ENCODE data around the gene RARG. TPM values are rescaled to one million over a fixed set of nuclear protein-coding genes. Genes with fewer than 3 reads are reported as not detected.
A peak's percentile ranks its signal among the peaks of the same experiment; 100 is the strongest.

RARG gene
- total and polyA plus RNA-seq, 2 of the 4 experiments (the other 2 are of a cell fraction) = 7.9 to 30.9 TPM

- Histone ChIP-seq H3K4me1 (ENCODE audit: control insufficient read depth, insufficient read depth, low read length) (no peaks in the 10 kb centered on the region), H3K79me1 (ENCODE audit: low read depth in 1 of 2, low read length in 2 of 2) (no peaks in the 10 kb centered on the region), H2AK9ac (replicated peaks; ENCODE audit: low read depth, low read length, poor library complexity) (no peak overlapping the region), H4K8ac (ENCODE audit: low read depth in 2 of 2, low read length in 2 of 2) (no peak overlapping the region), H3K4ac (ENCODE audit: low read depth, low read length) (0 out of 2 replicates have a peak overlapping the region, but pooled peaks have one; percentile 29), H2AFZ (replicated peaks; ENCODE audit: low read length, poor library complexity) (no peak overlapping the region), H3K23ac (ENCODE audit: low read depth, low read length) (no peak overlapping the region), H2AK5ac (ENCODE audit: low read depth, low read length) (peak overlapping the region; percentile 8; the same call in 1 of the 2 replicates), H3K18ac (ENCODE audit: low read depth, low read length) (no peak overlapping the region), H3K9me3 (ENCODE audit: control insufficient read depth, insufficient read depth, low read length) (no peaks in the 10 kb centered on the region), H2BK5ac (ENCODE audit: low read depth, low read length, poor library complexity, severe bottlenecking) (no peak overlapping the region), H3K4me3 (ENCODE audit: insufficient read depth, low read depth, low read length) (no peak overlapping the region), H2BK15ac (ENCODE audit: low read depth, low read length) (no peak overlapping the region), H4K91ac (ENCODE audit: insufficient read depth, low read depth, low read length) (no peak overlapping the region), H4K5ac (ENCODE audit: low read depth, low read length) (no peak overlapping the region), H4K20me1 (ENCODE audit: insufficient read depth, low read length) (no peaks in the 10 kb centered on the region), H3K9me1 (ENCODE audit: insufficient read depth, low read length) (0 out of 2 replicates have a peak, but pooled peaks cover 4% of the 10 kb centered on the region), H3K9ac (ENCODE audit: low read depth, low read length) (no peak overlapping the region), H3K27me3 (ENCODE audit: control insufficient read depth, insufficient read depth, low read length) (peaks cover 2% of the 10 kb centered on the region; the same call in 1 of the 2 replicates), H2BK20ac (ENCODE audit: low read depth, low read length) (no peak overlapping the region), H3K4me2 (ENCODE audit: low read depth, low read length) (no peak overlapping the region), H3K14ac (replicated peaks; ENCODE audit: low read depth, low read length) (no peak overlapping the region), H3K56ac (ENCODE audit: extremely low read depth, insufficient read depth, low read length) (no peak overlapping the region), H3K36me3 (ENCODE audit: control insufficient read depth, insufficient read depth, low read length) (no peaks in the 10 kb centered on the region), H3K27ac (ENCODE audit: insufficient read depth, low read length) (no peak overlapping the region), H2BK120ac (ENCODE audit: low read depth, low read length) (no peak overlapping the region)
- intact Hi-C loops (cut with micrococcal nuclease) (no loop called here), dilution Hi-C loops (cut with HindIII; ENCODE audit: low sequenced_read_pairs, unreplicated experiment) (no loop called here), in situ Hi-C loops (cut with MboI; ENCODE audit: low sequenced_read_pairs) (no loop called here)
- 84% methylated on average over 3 of the region's 5 CpGs; no CpG with 5 or more reads in 1 of the 2 experiments for WGBS, 2 experiments (ENCODE audit: extremely low coverage in 2 of 2, insufficient read length in 1 of 2)
- TF ChIP-seq MAFK (IDR thresholded peaks at IDR 0.05; ENCODE audit: low read depth, low read length) (no peak), RCOR1 (IDR thresholded peaks at IDR 0.05; ENCODE audit: insufficient replicate concordance, low read length) (no peak), BHLHE40 (IDR thresholded peaks at IDR 0.05; ENCODE audit: low read depth, low read length) (no peak), MAZ (IDR thresholded peaks at IDR 0.05; ENCODE audit: borderline replicate concordance, low read depth, low read length) (no peak), FOS (IDR thresholded peaks at IDR 0.05; ENCODE audit: low read depth, low read length) (no peak), NFE2L2 (IDR thresholded peaks at IDR 0.05; ENCODE audit: low read depth, low read length) (no peak), CEBPB (IDR thresholded peaks at IDR 0.05; ENCODE audit: low read depth, low read length) (no peak), SMC3 (IDR thresholded peaks at IDR 0.05; ENCODE audit: low read depth, low read length) (no peak), RAD21 (IDR thresholded peaks at IDR 0.05; ENCODE audit: low read length) (no peak)
- BruUV-seq (replicated peaks) = no TSS peak
- ChIA-PET POLR2A (ENCODE audit: unreplicated experiment) (no interaction called here), CTCF (interaction anchor here (1.4 to 2.0 kb wide), 4 partner anchors 9 to 149 kb away, joined by 4 to 16 read pairs (median 8); no protein-coding TSS in a partner anchor)
- DNase-seq (no peak), ATAC-seq (ENCODE audit: low read depth) (no peak)
Observed at GRCh38 chr12:53198486-53199110, 33.4 kb downstream of the RARG start.
